Neural cell (in vitro differentiated cells): Measurements from ENCODE around the gene RDH13. TPM values are rescaled to one million over a fixed set of nuclear protein-coding genes. Genes with fewer than 3 reads are reported as not detected.

Source experiments
- H2AFZ ChIP-seq: fragments of 200-600, 300-800 bp; sonication (generic), shearing (Covaris generic); 2 replicates; pipeline ENCODE4 v1.6.0; 2014; ENCODE audit warnings: low read depth, mild to moderate bottlenecking, antibody characterized with exemption, low read length, moderate library complexity
- H3F3A ChIP-seq: fragments of 200-600 bp; shearing (Covaris generic); 2 replicates; pipeline ENCODE4 v1.6.1; 2016; ENCODE audit warnings: mild to moderate bottlenecking, moderate library complexity, mixed read lengths, antibody characterized with exemption, low read length; ENCODE audit not compliant: insufficient read depth, poor library complexity, severe bottlenecking
- H3K27ac ChIP-seq: fragments of 200-600, 300-800 bp; sonication (generic), shearing (Covaris generic); 2 replicates; pipeline ENCODE4 v1.5.1; 2014; ENCODE audit warnings: mild to moderate bottlenecking, low read length, moderate library complexity
- H3K27me3 ChIP-seq: fragments of 300-800, 200-600 bp; sonication (generic), shearing (Covaris generic); 2 replicates; pipeline ENCODE4 v1.6.0; 2014; ENCODE audit warnings: mild to moderate bottlenecking, low read depth, low read length, moderate library complexity; ENCODE audit not compliant: insufficient read depth
- H3K36me3 ChIP-seq: fragments of 300-800, 200-600 bp; sonication (generic), shearing (Covaris generic); 2 replicates; pipeline ENCODE4 v1.5.1; 2014; ENCODE audit warnings: mild to moderate bottlenecking, antibody characterized with exemption, low read length, moderate library complexity; ENCODE audit not compliant: insufficient read depth
- H3K4me2 ChIP-seq: fragments of 300-800, 200-600 bp; sonication (generic), shearing (Covaris generic); 2 replicates; pipeline ENCODE4 v1.6.0; 2014; ENCODE audit warnings: mild to moderate bottlenecking, low read length
- H3K4me3 ChIP-seq: fragments of 300-800, 200-600 bp; sonication (generic), shearing (Covaris generic); 2 replicates; pipeline ENCODE4 v1.5.1; 2014; ENCODE audit warnings: mild to moderate bottlenecking, low read length, moderate library complexity
- H3K79me2 ChIP-seq: fragments of 200-600 bp; shearing (Covaris generic); replicated peaks from 2 replicates; pipeline ENCODE4 v1.6.0; 2014; ENCODE audit warnings: mild to moderate bottlenecking, low read length, moderate library complexity; ENCODE audit not compliant: insufficient read depth
- H3K9ac ChIP-seq: fragments of 300-800, 200-600 bp; sonication (generic), shearing (Covaris generic); 2 replicates; pipeline ENCODE4 v1.6.1; 2016; ENCODE audit warnings: mild to moderate bottlenecking, low read length, mixed read lengths
- H3K9me2 ChIP-seq: fragments of 200-600 bp; shearing (Covaris generic); 2 replicates; pipeline ENCODE4 v1.6.1; 2016; ENCODE audit warnings: mild to moderate bottlenecking, low read length, mixed read lengths; ENCODE audit not compliant: insufficient read depth
- H3K9me3 ChIP-seq: fragments of 200-600, 300-800 bp; sonication (generic), shearing (Covaris generic); 2 replicates; pipeline ENCODE4 v1.6.1; 2016; ENCODE audit warnings: mild to moderate bottlenecking, mixed run types, low read length, moderate library complexity, mixed read lengths
- H4K20me1 ChIP-seq: fragments of 200-600 bp; shearing (Covaris generic); 2 replicates; pipeline ENCODE4 v1.6.1; 2016; ENCODE audit warnings: mild to moderate bottlenecking, mixed run types; ENCODE audit not compliant: insufficient read depth
- EP300 ChIP-seq: fragments of 450-650 bp; conservative IDR thresholded peaks from 2 replicates; pipeline ENCODE4 v1.6.1; 2014; ENCODE audit warnings: antibody characterized with exemption, mild to moderate bottlenecking, moderate library complexity; ENCODE audit not compliant: poor library complexity, severe bottlenecking
- EZH2 ChIP-seq: fragments of 200-600, 300-800 bp; shearing (Covaris generic), sonication (generic); IDR thresholded peaks from 2 replicates; pipeline ENCODE4 v1.6.1; 2014; ENCODE audit warnings: antibody characterized with exemption, low read length, borderline replicate concordance, mild to moderate bottlenecking; ENCODE audit not compliant: insufficient read depth, poor library complexity, severe bottlenecking
- MXI1 ChIP-seq: fragments of 450-650 bp; conservative IDR thresholded peaks from 2 replicates; pipeline ENCODE4 v1.6.1; 2014; ENCODE audit warnings: antibody characterized with exemption, mild to moderate bottlenecking; ENCODE audit not compliant: poor library complexity, severe bottlenecking
- POLR2AphosphoS5 ChIP-seq: IDR thresholded peaks from 2 replicates; pipeline ENCODE4 v1.6.1; 2012
- RAD21 ChIP-seq: fragments of 450-650 bp; conservative IDR thresholded peaks from 2 replicates; pipeline ENCODE4 v1.6.1; 2014; ENCODE audit warnings: antibody characterized with exemption, mild to moderate bottlenecking, moderate library complexity
- SMC3 ChIP-seq: fragments of 450-650 bp; conservative IDR thresholded peaks from 2 replicates; pipeline ENCODE4 v1.6.1; 2014; ENCODE audit warnings: antibody characterized with exemption, mild to moderate bottlenecking, moderate library complexity; ENCODE audit not compliant: poor library complexity
- TAF1 ChIP-seq: IDR thresholded peaks from 2 replicates; pipeline ENCODE4 v1.6.1; 2012; ENCODE audit warnings: low read depth
- polyA plus RNA-seq: library from polyadenylated mRNA; depleted of rRNA; stranded (reverse); fragments of >200 nt; gene quantifications from 2 replicates; pipeline ENCODE4 v1.2.3, GENCODE V29; 2014
- TF ChIP-seq, protein P1 (sequence below): IDR thresholded peaks from 2 replicates; pipeline ENCODE4 v1.6.1; 2012; ENCODE audit warnings: borderline replicate concordance
- TF ChIP-seq, protein P2 (sequence below): fragments of 450-650 bp; IDR thresholded peaks from 2 replicates; pipeline ENCODE4 v1.5.1; 2014; ENCODE audit warnings: antibody characterized with exemption, mild to moderate bottlenecking, moderate library complexity; ENCODE audit not compliant: poor library complexity, severe bottlenecking

The RDH13 gene
- polyA plus RNA-seq, 1 donor from 2014 or later, result 9.8 TPM

DNA sequence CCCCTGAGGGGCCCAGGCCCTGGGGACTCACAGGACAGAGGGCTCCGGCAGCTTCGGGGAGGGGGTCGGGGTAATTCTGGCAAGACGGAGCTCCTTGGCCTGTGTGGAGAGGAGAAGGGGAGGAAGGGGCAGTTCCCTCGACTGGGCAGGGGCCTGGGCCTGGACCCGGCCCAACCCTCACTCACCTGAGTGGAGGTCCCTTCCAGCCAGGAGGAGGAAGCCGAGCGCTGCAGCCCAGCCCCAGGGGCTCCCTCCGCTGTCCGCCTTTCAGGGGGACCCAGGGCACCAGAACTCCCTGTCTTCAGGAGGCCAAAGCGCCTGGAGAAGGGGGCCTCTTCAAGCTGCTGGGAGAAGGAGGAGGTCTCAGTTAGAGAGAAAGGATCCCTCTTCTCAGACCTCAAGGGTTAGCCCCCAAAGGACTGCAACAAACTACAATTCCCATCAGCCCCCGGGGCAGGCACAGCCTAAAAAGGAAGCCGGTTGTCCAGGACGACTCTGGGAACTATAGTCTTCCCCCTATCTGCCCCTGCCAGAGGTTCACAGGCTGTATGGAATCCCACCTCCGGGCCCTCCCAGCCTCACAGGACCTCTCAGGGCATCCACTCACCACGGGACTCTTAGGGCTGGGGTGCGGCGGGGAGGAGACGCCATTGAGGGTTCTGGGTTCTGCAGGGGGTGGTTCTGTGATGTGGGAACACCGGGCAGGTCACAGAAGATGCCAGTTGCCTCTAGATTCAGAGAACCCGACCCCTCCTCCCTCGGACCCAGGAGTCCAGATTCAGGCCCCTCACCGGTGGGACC is 32.5 kb upstream of the RDH13 start:
- Histone ChIP-seq H3F3A (no peaks in the 10 kb centered on the region), H3K4me2 (no peak overlapping the region), H3K79me2 (no peaks in the 10 kb centered on the region), H2AFZ (no peak overlapping the region), H3K9me3 (no peaks in the 10 kb centered on the region), H3K9me2 (no peaks in the 10 kb centered on the region), H4K20me1 (no peaks in the 10 kb centered on the region), H3K9ac (no peak overlapping the region), H3K27ac (no peak overlapping the region), H3K27me3 (no peaks in the 10 kb centered on the region), H3K4me3 (no peak overlapping the region), H3K36me3 (peaks cover 4% of the 10 kb centered on the region)
- no peak for TF ChIP-seq TAF1
- TF ChIP-seq, protein P1, sequence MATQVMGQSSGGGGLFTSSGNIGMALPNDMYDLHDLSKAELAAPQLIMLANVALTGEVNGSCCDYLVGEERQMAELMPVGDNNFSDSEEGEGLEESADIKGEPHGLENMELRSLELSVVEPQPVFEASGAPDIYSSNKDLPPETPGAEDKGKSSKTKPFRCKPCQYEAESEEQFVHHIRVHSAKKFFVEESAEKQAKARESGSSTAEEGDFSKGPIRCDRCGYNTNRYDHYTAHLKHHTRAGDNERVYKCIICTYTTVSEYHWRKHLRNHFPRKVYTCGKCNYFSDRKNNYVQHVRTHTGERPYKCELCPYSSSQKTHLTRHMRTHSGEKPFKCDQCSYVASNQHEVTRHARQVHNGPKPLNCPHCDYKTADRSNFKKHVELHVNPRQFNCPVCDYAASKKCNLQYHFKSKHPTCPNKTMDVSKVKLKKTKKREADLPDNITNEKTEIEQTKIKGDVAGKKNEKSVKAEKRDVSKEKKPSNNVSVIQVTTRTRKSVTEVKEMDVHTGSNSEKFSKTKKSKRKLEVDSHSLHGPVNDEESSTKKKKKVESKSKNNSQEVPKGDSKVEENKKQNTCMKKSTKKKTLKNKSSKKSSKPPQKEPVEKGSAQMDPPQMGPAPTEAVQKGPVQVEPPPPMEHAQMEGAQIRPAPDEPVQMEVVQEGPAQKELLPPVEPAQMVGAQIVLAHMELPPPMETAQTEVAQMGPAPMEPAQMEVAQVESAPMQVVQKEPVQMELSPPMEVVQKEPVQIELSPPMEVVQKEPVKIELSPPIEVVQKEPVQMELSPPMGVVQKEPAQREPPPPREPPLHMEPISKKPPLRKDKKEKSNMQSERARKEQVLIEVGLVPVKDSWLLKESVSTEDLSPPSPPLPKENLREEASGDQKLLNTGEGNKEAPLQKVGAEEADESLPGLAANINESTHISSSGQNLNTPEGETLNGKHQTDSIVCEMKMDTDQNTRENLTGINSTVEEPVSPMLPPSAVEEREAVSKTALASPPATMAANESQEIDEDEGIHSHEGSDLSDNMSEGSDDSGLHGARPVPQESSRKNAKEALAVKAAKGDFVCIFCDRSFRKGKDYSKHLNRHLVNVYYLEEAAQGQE, result no peak
- TF ChIP-seq EZH2, result no peak
- TF ChIP-seq POLR2AphosphoS5, result no peak
- TF ChIP-seq SMC3, result no peak
- no peak for TF ChIP-seq RAD21
- no peak for TF ChIP-seq EP300
- no peak for TF ChIP-seq MXI1
- TF ChIP-seq, protein P2, sequence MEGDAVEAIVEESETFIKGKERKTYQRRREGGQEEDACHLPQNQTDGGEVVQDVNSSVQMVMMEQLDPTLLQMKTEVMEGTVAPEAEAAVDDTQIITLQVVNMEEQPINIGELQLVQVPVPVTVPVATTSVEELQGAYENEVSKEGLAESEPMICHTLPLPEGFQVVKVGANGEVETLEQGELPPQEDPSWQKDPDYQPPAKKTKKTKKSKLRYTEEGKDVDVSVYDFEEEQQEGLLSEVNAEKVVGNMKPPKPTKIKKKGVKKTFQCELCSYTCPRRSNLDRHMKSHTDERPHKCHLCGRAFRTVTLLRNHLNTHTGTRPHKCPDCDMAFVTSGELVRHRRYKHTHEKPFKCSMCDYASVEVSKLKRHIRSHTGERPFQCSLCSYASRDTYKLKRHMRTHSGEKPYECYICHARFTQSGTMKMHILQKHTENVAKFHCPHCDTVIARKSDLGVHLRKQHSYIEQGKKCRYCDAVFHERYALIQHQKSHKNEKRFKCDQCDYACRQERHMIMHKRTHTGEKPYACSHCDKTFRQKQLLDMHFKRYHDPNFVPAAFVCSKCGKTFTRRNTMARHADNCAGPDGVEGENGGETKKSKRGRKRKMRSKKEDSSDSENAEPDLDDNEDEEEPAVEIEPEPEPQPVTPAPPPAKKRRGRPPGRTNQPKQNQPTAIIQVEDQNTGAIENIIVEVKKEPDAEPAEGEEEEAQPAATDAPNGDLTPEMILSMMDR, result no peak

DNA sequence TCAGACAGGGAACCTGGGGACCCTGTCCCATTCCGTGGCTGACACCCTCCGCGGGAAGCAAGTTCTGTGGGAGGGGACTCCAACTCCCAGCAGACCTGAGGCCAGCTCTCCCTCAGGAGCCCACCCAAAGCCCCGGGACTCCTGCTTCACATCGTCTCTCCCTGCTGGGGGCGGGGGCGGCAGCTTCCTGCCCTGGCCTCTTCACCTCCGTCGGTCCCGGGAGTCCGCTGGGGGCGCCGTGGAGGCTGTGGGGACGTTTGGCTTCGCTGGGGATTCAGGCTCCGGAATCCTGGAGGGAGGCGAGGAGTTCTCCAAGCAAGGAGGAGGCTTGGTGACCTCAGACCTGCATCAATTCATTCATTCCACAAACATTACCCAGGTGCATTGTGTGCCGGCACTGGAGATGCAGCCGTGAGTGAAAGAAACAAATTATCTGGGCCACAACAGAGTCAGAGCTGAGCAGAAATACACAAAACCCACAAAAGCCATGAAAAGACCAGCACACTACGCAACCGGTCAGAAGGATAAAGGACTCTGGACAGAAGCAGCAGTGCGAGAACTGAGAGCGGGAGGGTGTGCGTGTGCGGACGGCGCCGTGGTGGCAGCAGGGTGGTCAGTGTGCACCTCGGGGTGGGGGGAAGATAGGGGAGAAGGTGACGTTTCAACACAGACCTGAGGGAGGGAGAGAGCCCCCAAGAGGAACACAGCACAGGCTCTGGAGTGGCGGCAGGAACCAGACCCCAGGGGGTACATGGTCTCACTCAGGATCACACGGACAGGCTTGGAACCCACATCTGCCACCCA is 31.7 kb upstream of the RDH13 start:
- no peak for TF ChIP-seq TAF1
- TF ChIP-seq, protein P1, result no peak
- TF ChIP-seq EP300, result no peak
- TF ChIP-seq POLR2AphosphoS5, result no peak
- no peak for TF ChIP-seq EZH2
- no peak for TF ChIP-seq SMC3
- no peak for TF ChIP-seq RAD21
- TF ChIP-seq MXI1, result no peak
- TF ChIP-seq, protein P2, result no peak
- Histone ChIP-seq H2AFZ (no peak overlapping the region), H3K36me3 (peaks cover 4% of the 10 kb centered on the region), H3K4me2 (no peak overlapping the region), H3K9me2 (no peaks in the 10 kb centered on the region), H3K4me3 (no peak overlapping the region), H3F3A (no peaks in the 10 kb centered on the region), H3K9me3 (no peaks in the 10 kb centered on the region), H4K20me1 (no peaks in the 10 kb centered on the region), H3K79me2 (no peaks in the 10 kb centered on the region), H3K27me3 (no peaks in the 10 kb centered on the region), H3K9ac (no peak overlapping the region), H3K27ac (no peak overlapping the region)
